HepG2 (cell line): ENCODE measurements around the gene RAB36. TPM values are rescaled to one million over a fixed set of nuclear protein-coding genes. Genes with fewer than 3 reads are reported as not detected.
A peak's percentile ranks its signal among the peaks of the same experiment; 100 is the strongest.

Experiments
- ATF6 ChIP-seq: sonication (generic); formaldehyde crosslinking; conservative IDR thresholded peaks from 2 replicates; pipeline ENCODE4 v1.4.0; 2020; ENCODE audit warnings: missing genetic modification reagents
- ATF7 ChIP-seq, 2 experiments: fragments of 450-650 bp in 1 of 2; sonication (generic) in 1 of 2; formaldehyde crosslinking in 1 of 2; IDR thresholded peaks; 2 replicates each; pipeline versions ENCODE4 v1.4.0 to v1.6.1; 2016 to 2020; ENCODE audit warnings: antibody characterized with exemption in 1 of 2, mild to moderate bottlenecking in 1 of 2, missing genetic modification reagents in 1 of 2
- BHLHE40 ChIP-seq: IDR thresholded peaks from 2 replicates; pipeline ENCODE4 v1.6.1; 2011; ENCODE audit warnings: low read length, improper control_type of control experiment
- GTF3A ChIP-seq: sonication (generic); formaldehyde crosslinking; conservative IDR thresholded peaks from 2 replicates; pipeline ENCODE4 v1.4.0; 2020; ENCODE audit warnings: mild to moderate bottlenecking, missing genetic modification reagents
- KLF12 ChIP-seq: sonication (generic); formaldehyde crosslinking; IDR thresholded peaks from 2 replicates; pipeline ENCODE4 v1.4.0; 2020; ENCODE audit warnings: missing genetic modification reagents, borderline replicate concordance
- MLX ChIP-seq: IDR thresholded peaks from 2 replicates; pipeline ENCODE4 v1.6.1; 2016
- RARA ChIP-seq: IDR thresholded peaks from 2 replicates; pipeline ENCODE4 v1.6.1; 2016; ENCODE audit warnings: missing genetic modification reagents, missing compliant biosample characterization
- SUZ12 ChIP-seq: fragments of 150-350 bp; IDR thresholded peaks from 2 replicates; pipeline ENCODE4 v1.6.1; 2014; ENCODE audit warnings: low read depth, low read length
- TOPORS ChIP-seq: sonication (generic); formaldehyde crosslinking; IDR thresholded peaks from 2 replicates; pipeline ENCODE4 v1.8.0; 2023; ENCODE audit warnings: mild to moderate bottlenecking, missing genetic modification reagents
- U2AF1 ChIP-seq: fragments of 200-400 bp; formaldehyde crosslinking; optimal IDR thresholded peaks from 2 replicates; pipeline ENCODE3; 2017; ENCODE audit warnings: mild to moderate bottlenecking, low read depth, low read length
- ZBTB1 ChIP-seq: sonication (generic); formaldehyde crosslinking; IDR thresholded peaks from 2 replicates; pipeline ENCODE4 v1.4.0; 2020; ENCODE audit warnings: missing genetic modification reagents, borderline replicate concordance
- ZBTB33 ChIP-seq: sonication (generic); formaldehyde crosslinking; IDR thresholded peaks from 2 replicates; pipeline ENCODE4 v1.4.0; 2020; ENCODE audit warnings: missing genetic modification reagents
- ZBTB4 ChIP-seq: sonication (generic); formaldehyde crosslinking; IDR thresholded peaks from 2 replicates; pipeline ENCODE4 v1.4.0; 2020; ENCODE audit warnings: missing genetic modification reagents, mild to moderate bottlenecking, borderline replicate concordance
- ZMYM4 ChIP-seq: sonication (generic); formaldehyde crosslinking; IDR thresholded peaks from 2 replicates; pipeline ENCODE4 v1.8.1; 2023; ENCODE audit warnings: mild to moderate bottlenecking, missing genetic modification reagents
- ZNF292 ChIP-seq: sonication (generic); formaldehyde crosslinking; IDR thresholded peaks from 2 replicates; pipeline ENCODE4 v1.8.1; 2022; ENCODE audit warnings: mild to moderate bottlenecking, low read depth, missing genetic modification reagents, borderline replicate concordance
- ZNF30 ChIP-seq: sonication (generic); formaldehyde crosslinking; IDR thresholded peaks from 2 replicates; pipeline ENCODE4 v1.5.0; 2020; ENCODE audit warnings: mild to moderate bottlenecking, missing genetic modification reagents
- ZNF484 ChIP-seq: sonication (generic); formaldehyde crosslinking; IDR thresholded peaks from 2 replicates; pipeline ENCODE4 v1.5.1; 2020; ENCODE audit warnings: mild to moderate bottlenecking, low read depth, missing genetic modification reagents, borderline replicate concordance
- ZNF503 ChIP-seq: sonication (generic); formaldehyde crosslinking; IDR thresholded peaks from 2 replicates; pipeline ENCODE4 v1.4.0; 2020; ENCODE audit warnings: missing genetic modification reagents
- ZNF547 ChIP-seq: sonication (generic); formaldehyde crosslinking; IDR thresholded peaks from 2 replicates; pipeline ENCODE4 v1.5.1; 2020; ENCODE audit warnings: mild to moderate bottlenecking, missing genetic modification reagents
- polyA plus RNA-seq, 8 experiments: library from polyadenylated mRNA; depleted of rRNA in 3 of 8; stranded (reverse) in 7 of 8; unstranded in 1 of 8; fragments of >200 nt; fragmentation: Illumina TruSeq in 4 of 8; extraction: Trizol in 4 of 8; gene quantifications; 2 replicates each; pipeline versions ENCODE4 v1.2.1 to v1.2.3, GENCODE V29; 2011 to 2016; ENCODE audit warnings: low read depth in 4 of 8, missing spikeins in 1 of 8, mixed read lengths in 1 of 8; ENCODE audit not compliant: insufficient read depth in 1 of 8
- total RNA-seq, 5 experiments: library from RNA; depleted of rRNA; stranded (reverse); fragments of >200 nt; fragmentation: Illumina TruSeq; extraction: Trizol; gene quantifications; 2 replicates each; pipeline ENCODE4 v1.2.3, GENCODE V29; 2016; ENCODE audit warnings: low read depth in 1 of 5

Gene RAB36
- total and polyA plus RNA-seq, 2 of the 13 experiments (the other 11 are each of a cell fraction or from before 2014, with no cell fraction given), result 0.24 to 0.86 TPM

- TF ChIP-seq ZBTB4 (CRISPR knock-in tag), result peak; percentile 20; the same call in 1 of the 2 replicates
- no peak for TF ChIP-seq ATF6 (CRISPR knock-in tag)
- TF ChIP-seq RARA (CRISPR knock-in tag), result no peak
- no peak for TF ChIP-seq ZNF503 (CRISPR knock-in tag)
- no peak for TF ChIP-seq U2AF1
- no peak; the same call in 1 of the 2 replicates for TF ChIP-seq KLF12 (CRISPR knock-in tag)
- TF ChIP-seq GTF3A, result no peak
- TF ChIP-seq ZNF292 (CRISPR knock-in tag), result peak; percentile 11; the same call in 1 of the 2 replicates
- no peak for TF ChIP-seq BHLHE40
- no peak for TF ChIP-seq ATF7 (IDR thresholded peaks at IDR 0.05)
- TF ChIP-seq ATF7 (CRISPR knock-in tag; IDR thresholded peaks at IDR 0.05), result no peak
- no peak for TF ChIP-seq ZMYM4
- TF ChIP-seq ZNF484 (CRISPR knock-in tag), result no peak
- no peak for TF ChIP-seq MLX
- TF ChIP-seq ZBTB33 (CRISPR knock-in tag), result peak; percentile 86
- TF ChIP-seq ZNF547, result no peak
- TF ChIP-seq ZBTB1 (CRISPR knock-in tag), result no peak
- no peak for TF ChIP-seq SUZ12
- no peak for TF ChIP-seq TOPORS (CRISPR knock-in tag)
- TF ChIP-seq ZNF30 (CRISPR knock-in tag), result no peak
Observed at GRCh38 chr22:23144932-23145877, at the start of gene RAB36 (continued).
